Sigmoid colon (tissue), 7 donors: ENCODE data around the gene ZNF254. TPM values are rescaled to one million over a fixed set of nuclear protein-coding genes. Genes with fewer than 3 reads are reported as not detected.

ENCODE experiments used
- DNase-seq: peaks from one replicate; pipeline ENCODE4 v3.0.0-alpha.2; 2019
- H3K27ac ChIP-seq, 4 donors: fragments of 200-600 bp; sonication (generic); one replicate each; pipeline ENCODE4 v1.5.1; 2016 to 2019; ENCODE audit warnings: mild to moderate bottlenecking in 1 of 4
- H3K27me3 ChIP-seq, 3 donors: fragments of 200-600 bp; sonication (generic); one replicate each; pipeline ENCODE4 v1.5.1; 2019; ENCODE audit warnings: mild to moderate bottlenecking in 1 of 3
- H3K36me3 ChIP-seq, 4 donors: fragments of 200-600 bp; sonication (generic); one replicate each; pipeline ENCODE4 v1.5.1; 2016 to 2019
- H3K4me1 ChIP-seq, 4 donors: fragments of 200-600 bp; sonication (generic); one replicate each; pipeline ENCODE4 v1.5.1; 2017 to 2019
- H3K4me3 ChIP-seq, 4 donors: fragments of 200-600 bp; sonication (generic); one replicate each; pipeline ENCODE4 v1.5.1; 2017 to 2019; ENCODE audit warnings: mild to moderate bottlenecking in 2 of 4, moderate library complexity in 1 of 4
- H3K9me3 ChIP-seq, 4 donors: fragments of 200-600 bp in 3 of 4; sonication (generic) in 3 of 4; one replicate each; pipeline versions ENCODE4 v1.5.1 to v1.6.1; 2013 to 2019
- EP300 ChIP-seq, 4 donors: sonication (generic); formaldehyde crosslinking; IDR thresholded peaks; one replicate each; pipeline ENCODE4 v1.6.1; 2017; ENCODE audit warnings: antibody characterized with exemption in 4 of 4
- POLR2A ChIP-seq, 2 donors: fragments of 450-650 bp; IDR thresholded peaks; one replicate each; pipeline ENCODE4 v1.6.1; 2016; ENCODE audit warnings: antibody characterized with exemption in 2 of 2, mild to moderate bottlenecking in 2 of 2, moderate library complexity in 2 of 2
- POLR2AphosphoS5 ChIP-seq, 4 donors: sonication (generic); formaldehyde crosslinking; IDR thresholded peaks; one replicate each; pipeline ENCODE4 v1.6.1; 2017; ENCODE audit warnings: antibody characterized with exemption in 4 of 4
- WGBS, 2 donors: extraction: QIAGEN DNeasy Blood & Tissue Kit; methylation state at CpG; one replicate each; pipeline ENCODE4 v1.1.7; 2013; 5-methylcytosine and 5-hydroxymethylcytosine counted together
- intact Hi-C: fragments of 100-400 bp; cut with DNase I; formaldehyde crosslinking; loops from one replicate; pipeline ENCODE4 v1.15.1; 2023
- polyA plus RNA-seq, 3 donors: library from polyadenylated mRNA; stranded (reverse); fragments of 200-250 nt; gene quantifications; one replicate each; pipeline ENCODE4 v1.2.3, GENCODE V29; 2013
- total RNA-seq, 4 donors: library from RNA; depleted of rRNA; stranded (reverse); fragments of >200 nt; gene quantifications; one replicate each; pipeline ENCODE4 v1.1.0, GENCODE V29; 2016
- TF ChIP-seq, protein P1 (sequence below), 4 experiments: fragments of 450-650 bp in 3 of 4; fragments of 200-600 bp in 1 of 4; IDR thresholded peaks; one replicate each; pipeline ENCODE4 v1.5.1; 2016 to 2019; ENCODE audit warnings: antibody characterized with exemption in 4 of 4, mild to moderate bottlenecking in 3 of 4, moderate library complexity in 2 of 4
- donor health status: healthy with polysubstance abuse.
- donor health status: Bipolar disorder and iron deficiency.
- donor health status: healthy.

The ZNF254 gene
- total and polyA plus RNA-seq, 7 donors: 5.5 to 23.0 (median 11.6) TPM

GRCh38 chr19:24060687-24061356 is 26.2 kb upstream of the ZNF254 start:
- Histone ChIP-seq H3K27me3 (no peaks in the 10 kb centered on the region), H3K36me3 (peaks cover 0 to 60% (median 14%) of the 10 kb centered on the region in 4 donors), H3K27ac (no peak overlapping the region), H3K4me3 (no peak overlapping the region), H3K9me3 (no peaks in the 10 kb centered on the region), H3K4me1 (no peaks in the 10 kb centered on the region)
- WGBS, 2 donors: 56 to 94% methylated on average over 2 of the region's 2 CpGs
- TF ChIP-seq EP300 (IDR thresholded peaks at IDR 0.05): no peak
- no peak for TF ChIP-seq POLR2A (IDR thresholded peaks at IDR 0.05)
- DNase-seq: no peak
- intact Hi-C loops: no loop called here

DNA sequence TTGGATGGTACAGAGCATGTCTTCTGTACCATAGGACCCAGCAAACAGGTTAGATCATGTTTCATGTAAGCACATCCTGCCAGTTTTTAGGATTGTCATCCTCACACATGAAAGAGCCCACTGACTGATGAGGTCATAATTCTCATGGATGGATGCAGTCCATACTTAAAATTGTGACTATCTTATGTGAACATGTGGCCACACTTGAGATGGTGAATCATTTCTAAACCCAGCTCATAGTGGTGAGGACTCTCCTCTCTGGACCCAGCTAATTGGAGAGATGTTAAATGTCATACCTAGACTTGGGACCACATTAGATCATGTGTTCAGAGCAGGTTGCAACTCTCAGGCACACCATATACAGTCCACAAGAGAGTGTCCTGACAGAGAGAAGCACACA is 24.8 kb upstream of the ZNF254 start:
- peaks cover 0 to 61% (median 11%) of the 10 kb centered on the region in 4 donors for H3K36me3 ChIP-seq
- intact Hi-C loops: no loop called here

GRCh38 chr19:24063295-24063694 is 23.7 kb upstream of the ZNF254 start:
- 94 to 95% methylated on average over 5 of the region's 5 CpGs for WGBS, 2 donors

More for the DNA sequence above, 24.8 kb upstream of the ZNF254 start:
- Histone ChIP-seq H3K27ac (no peak overlapping the region), H3K27me3 (no peaks in the 10 kb centered on the region), H3K4me1 (no peaks in the 10 kb centered on the region), H3K4me3 (no peak overlapping the region), H3K9me3 (no peaks in the 10 kb centered on the region)
- TF ChIP-seq, protein P1, sequence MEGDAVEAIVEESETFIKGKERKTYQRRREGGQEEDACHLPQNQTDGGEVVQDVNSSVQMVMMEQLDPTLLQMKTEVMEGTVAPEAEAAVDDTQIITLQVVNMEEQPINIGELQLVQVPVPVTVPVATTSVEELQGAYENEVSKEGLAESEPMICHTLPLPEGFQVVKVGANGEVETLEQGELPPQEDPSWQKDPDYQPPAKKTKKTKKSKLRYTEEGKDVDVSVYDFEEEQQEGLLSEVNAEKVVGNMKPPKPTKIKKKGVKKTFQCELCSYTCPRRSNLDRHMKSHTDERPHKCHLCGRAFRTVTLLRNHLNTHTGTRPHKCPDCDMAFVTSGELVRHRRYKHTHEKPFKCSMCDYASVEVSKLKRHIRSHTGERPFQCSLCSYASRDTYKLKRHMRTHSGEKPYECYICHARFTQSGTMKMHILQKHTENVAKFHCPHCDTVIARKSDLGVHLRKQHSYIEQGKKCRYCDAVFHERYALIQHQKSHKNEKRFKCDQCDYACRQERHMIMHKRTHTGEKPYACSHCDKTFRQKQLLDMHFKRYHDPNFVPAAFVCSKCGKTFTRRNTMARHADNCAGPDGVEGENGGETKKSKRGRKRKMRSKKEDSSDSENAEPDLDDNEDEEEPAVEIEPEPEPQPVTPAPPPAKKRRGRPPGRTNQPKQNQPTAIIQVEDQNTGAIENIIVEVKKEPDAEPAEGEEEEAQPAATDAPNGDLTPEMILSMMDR (IDR thresholded peaks at IDR 0.05): no peak
- TF ChIP-seq EP300 (IDR thresholded peaks at IDR 0.05) (no peak), POLR2A (IDR thresholded peaks at IDR 0.05) (no peak), POLR2AphosphoS5 (IDR thresholded peaks at IDR 0.05) (no peak)
- no peak for DNase-seq

GRCh38 chr19:24064175-24064574 is 22.8 kb upstream of the ZNF254 start:
- TF ChIP-seq POLR2A (IDR thresholded peaks at IDR 0.05) (no peak), EP300 (IDR thresholded peaks at IDR 0.05) (no peak), POLR2AphosphoS5 (IDR thresholded peaks at IDR 0.05) (no peak)
- TF ChIP-seq, protein P1 (IDR thresholded peaks at IDR 0.05): no peak

More at GRCh38 chr19:24063295-24063694, 23.7 kb upstream of the ZNF254 start:
- peaks cover 0 to 61% (median 19%) of the 10 kb centered on the region in 4 donors for H3K36me3 ChIP-seq
- TF ChIP-seq, protein P1 (IDR thresholded peaks at IDR 0.05): no peak
- TF ChIP-seq EP300 (IDR thresholded peaks at IDR 0.05): no peak
- no peak for TF ChIP-seq POLR2AphosphoS5 (IDR thresholded peaks at IDR 0.05)
- TF ChIP-seq POLR2A (IDR thresholded peaks at IDR 0.05): no peak
- H3K9me3 ChIP-seq: no peaks in the 10 kb centered on the region
- H3K27ac ChIP-seq: no peak overlapping the region
- intact Hi-C loops: no loop called here
- no peaks in the 10 kb centered on the region for H3K4me1 ChIP-seq
- H3K27me3 ChIP-seq: no peaks in the 10 kb centered on the region
- no peak for DNase-seq
- H3K4me3 ChIP-seq: no peak overlapping the region

GRCh38 chr19:24065243-24065642 is 21.7 kb upstream of the ZNF254 start:
- H3K9me3 ChIP-seq: no peaks in the 10 kb centered on the region
- WGBS, 2 donors: 44 to 93% methylated on average over 1 of the region's 1 CpG
- DNase-seq: no peak

More at GRCh38 chr19:24064175-24064574, 22.8 kb upstream of the ZNF254 start:
- Histone ChIP-seq H3K27me3 (no peaks in the 10 kb centered on the region), H3K36me3 (peaks cover 0 to 59% (median 21%) of the 10 kb centered on the region in 4 donors), H3K9me3 (no peaks in the 10 kb centered on the region), H3K27ac (no peak overlapping the region), H3K4me3 (no peak overlapping the region), H3K4me1 (no peaks in the 10 kb centered on the region)
- WGBS, 2 donors: 96 to 97% methylated on average over 1 of the region's 1 CpG
- no peak for DNase-seq
- intact Hi-C loops: no loop called here

More at GRCh38 chr19:24065243-24065642, 21.7 kb upstream of the ZNF254 start:
- Histone ChIP-seq H3K27me3 (no peaks in the 10 kb centered on the region), H3K4me1 (no peaks in the 10 kb centered on the region), H3K27ac (no peak overlapping the region), H3K36me3 (peaks cover 0 to 59% (median 17%) of the 10 kb centered on the region in 4 donors), H3K4me3 (no peak overlapping the region)
- intact Hi-C loops: no loop called here
- TF ChIP-seq EP300 (IDR thresholded peaks at IDR 0.05) (no peak), POLR2A (IDR thresholded peaks at IDR 0.05) (no peak), POLR2AphosphoS5 (IDR thresholded peaks at IDR 0.05) (no peak)
- TF ChIP-seq, protein P1 (IDR thresholded peaks at IDR 0.05): no peak
